HepG2 (cell line): ENCODE results near the gene PROM2. TPM values are rescaled to one million over a fixed set of nuclear protein-coding genes. Genes with fewer than 3 reads are reported as not detected.

Source experiments
- CREBL2 ChIP-seq: sonication (generic); formaldehyde crosslinking; IDR thresholded peaks from 2 replicates; pipeline ENCODE4 v1.8.1; 2023; ENCODE audit warnings: missing genetic modification reagents, mild to moderate bottlenecking, borderline replicate concordance
- FOXK2 ChIP-seq: fragments of 450-650 bp; IDR thresholded peaks from 2 replicates; pipeline ENCODE4 v1.6.1; 2016
- HMGXB4 ChIP-seq, 2 experiments: sonication (generic) in 1 of 2; formaldehyde crosslinking in 1 of 2; IDR thresholded peaks; 2 replicates each; pipeline versions ENCODE4 v1.4.0 to v1.6.1; 2018 to 2020; ENCODE audit warnings: missing genetic modification reagents in 2 of 2, borderline replicate concordance in 1 of 2, low read depth in 1 of 2, mild to moderate bottlenecking in 1 of 2, missing biosample characterization in 1 of 2
- HNF4A ChIP-seq: sonication (generic); formaldehyde crosslinking; IDR thresholded peaks from 2 replicates; pipeline ENCODE4 v1.4.0; 2020; ENCODE audit warnings: missing genetic modification reagents
- KDM5B ChIP-seq: sonication (generic); formaldehyde crosslinking; IDR thresholded peaks from 2 replicates; pipeline ENCODE4 v1.4.0; 2020; ENCODE audit warnings: missing genetic modification reagents, mild to moderate bottlenecking, borderline replicate concordance
- KLF12 ChIP-seq: sonication (generic); formaldehyde crosslinking; IDR thresholded peaks from 2 replicates; pipeline ENCODE4 v1.4.0; 2020; ENCODE audit warnings: missing genetic modification reagents, borderline replicate concordance
- MIER3 ChIP-seq: IDR thresholded peaks from 2 replicates; pipeline ENCODE4 v1.6.1; 2016; ENCODE audit warnings: missing compliant biosample characterization, borderline replicate concordance
- MTA1 ChIP-seq: sonication (generic); formaldehyde crosslinking; IDR thresholded peaks from 2 replicates; pipeline ENCODE4 v1.4.0; 2020; ENCODE audit warnings: missing genetic modification reagents, mild to moderate bottlenecking, borderline replicate concordance
- MXI1 ChIP-seq: IDR thresholded peaks from 3 replicates; pipeline ENCODE4 v1.6.1; 2012; ENCODE audit warnings: low read depth, low read length, inconsistent platforms, borderline replicate concordance
- PCBP2 ChIP-seq: fragments of 200-400 bp; formaldehyde crosslinking; optimal IDR thresholded peaks from 2 replicates; pipeline ENCODE3; 2018; ENCODE audit warnings: low read length, low read depth; ENCODE audit not compliant: poor library complexity, severe bottlenecking
- PITX1 ChIP-seq: sonication (generic); formaldehyde crosslinking; IDR thresholded peaks from 2 replicates; pipeline ENCODE4 v1.5.1; 2020; ENCODE audit warnings: mild to moderate bottlenecking, missing genetic modification reagents
- RCOR2 ChIP-seq: IDR thresholded peaks from 2 replicates; pipeline ENCODE4 v1.6.1; 2016; ENCODE audit warnings: missing biosample characterization, missing genetic modification reagents
- REXO4 ChIP-seq: sonication (generic); formaldehyde crosslinking; IDR thresholded peaks from 2 replicates; pipeline ENCODE4 v1.8.0; 2022; ENCODE audit warnings: missing genetic modification reagents, mild to moderate bottlenecking, borderline replicate concordance
- THAP7 ChIP-seq: sonication (generic); formaldehyde crosslinking; IDR thresholded peaks from 2 replicates; pipeline ENCODE4 v1.8.1; 2023; ENCODE audit warnings: mild to moderate bottlenecking, missing genetic modification reagents
- ZBTB42 ChIP-seq: sonication (generic); formaldehyde crosslinking; IDR thresholded peaks from 2 replicates; pipeline ENCODE4 v1.5.0; 2020; ENCODE audit warnings: mild to moderate bottlenecking, missing genetic modification reagents
- ZFYVE20 ChIP-seq: sonication (generic); formaldehyde crosslinking; IDR thresholded peaks from 2 replicates; pipeline ENCODE4 v1.8.0; 2023; ENCODE audit warnings: low read depth, mild to moderate bottlenecking, moderate library complexity, missing genetic modification reagents, borderline replicate concordance
- ZNF136 ChIP-seq: sonication (generic); formaldehyde crosslinking; IDR thresholded peaks from 2 replicates; pipeline ENCODE4 v1.8.1; 2022; ENCODE audit warnings: low read depth, mild to moderate bottlenecking, moderate library complexity, missing genetic modification reagents
- ZNF331 ChIP-seq: sonication (generic); formaldehyde crosslinking; IDR thresholded peaks from 2 replicates; pipeline ENCODE4 v1.4.0; 2020; ENCODE audit warnings: missing genetic modification reagents
- ZNF33A ChIP-seq: sonication (generic); formaldehyde crosslinking; IDR thresholded peaks from 2 replicates; pipeline ENCODE4 v1.5.1; 2020; ENCODE audit warnings: missing genetic modification reagents, mild to moderate bottlenecking, moderate library complexity, borderline replicate concordance
- ZNF431 ChIP-seq: sonication (generic); formaldehyde crosslinking; IDR thresholded peaks from 2 replicates; pipeline ENCODE4 v1.9.0; 2022; ENCODE audit warnings: missing genetic modification reagents, low read depth, mild to moderate bottlenecking, borderline replicate concordance
- ZNF496 ChIP-seq: sonication (generic); formaldehyde crosslinking; IDR thresholded peaks from 2 replicates; pipeline ENCODE4 v1.8.1; 2023; ENCODE audit warnings: mild to moderate bottlenecking, moderate library complexity, missing genetic modification reagents; ENCODE audit not compliant: insufficient replicate concordance
- ZNF564 ChIP-seq: sonication (generic); formaldehyde crosslinking; IDR thresholded peaks from 2 replicates; pipeline ENCODE4 v1.8.1; 2023; ENCODE audit warnings: mild to moderate bottlenecking, missing genetic modification reagents
- ZNF577 ChIP-seq: sonication (generic); formaldehyde crosslinking; IDR thresholded peaks from 2 replicates; pipeline ENCODE4 v1.4.0; 2020; ENCODE audit warnings: mild to moderate bottlenecking, low read depth, missing genetic modification reagents, borderline replicate concordance
- ZNF607 ChIP-seq: sonication (generic); formaldehyde crosslinking; IDR thresholded peaks from 2 replicates; pipeline ENCODE4 v1.5.1; 2020; ENCODE audit warnings: missing genetic modification reagents, mild to moderate bottlenecking, borderline replicate concordance
- ZNF674 ChIP-seq: sonication (generic); formaldehyde crosslinking; IDR thresholded peaks from 2 replicates; pipeline ENCODE4 v1.5.0; 2020; ENCODE audit warnings: low read depth, mild to moderate bottlenecking, missing genetic modification reagents
- ZNF710 ChIP-seq: sonication (generic); formaldehyde crosslinking; IDR thresholded peaks from 2 replicates; pipeline ENCODE4 v1.5.0; 2020; ENCODE audit warnings: mild to moderate bottlenecking, missing genetic modification reagents, borderline replicate concordance
- ZNF776 ChIP-seq: sonication (generic); formaldehyde crosslinking; IDR thresholded peaks from 2 replicates; pipeline ENCODE4 v1.4.0; 2020; ENCODE audit warnings: mild to moderate bottlenecking, missing genetic modification reagents
- polyA plus RNA-seq, 8 experiments: library from polyadenylated mRNA; depleted of rRNA in 3 of 8; stranded (reverse) in 7 of 8; unstranded in 1 of 8; fragments of >200 nt; fragmentation: Illumina TruSeq in 4 of 8; extraction: Trizol in 4 of 8; gene quantifications; 2 replicates each; pipeline versions ENCODE4 v1.2.1 to v1.2.3, GENCODE V29; 2011 to 2016; ENCODE audit warnings: low read depth in 4 of 8, missing spikeins in 1 of 8, mixed read lengths in 1 of 8; ENCODE audit not compliant: insufficient read depth in 1 of 8
- total RNA-seq, 5 experiments: library from RNA; depleted of rRNA; stranded (reverse); fragments of >200 nt; fragmentation: Illumina TruSeq; extraction: Trizol; gene quantifications; 2 replicates each; pipeline ENCODE4 v1.2.3, GENCODE V29; 2016; ENCODE audit warnings: low read depth in 1 of 5

The PROM2 gene
- total and polyA plus RNA-seq, 2 of the 13 experiments (the other 11 are each of a cell fraction or from before 2014, with no cell fraction given): not detected

- TF ChIP-seq ZNF431 (CRISPR knock-in tag): no peak
- TF ChIP-seq ZNF607: no peak
- TF ChIP-seq KDM5B: no peak
- TF ChIP-seq ZNF33A (CRISPR knock-in tag): no peak
- 0 out of 2 replicates have a peak, but pooled peaks have one; percentile 36 for TF ChIP-seq MIER3
- no peak for TF ChIP-seq THAP7 (CRISPR knock-in tag)
- no peak for TF ChIP-seq ZFYVE20 (CRISPR knock-in tag)
- no peak for TF ChIP-seq ZNF577 (CRISPR knock-in tag)
- peak; percentile 81 for TF ChIP-seq HNF4A (CRISPR knock-in tag)
- peak; percentile 58; the same call in 1 of the 2 replicates for TF ChIP-seq ZNF331
- no peak for TF ChIP-seq ZNF496 (CRISPR knock-in tag)
- TF ChIP-seq FOXK2: no peak
- no peak for TF ChIP-seq ZBTB42 (CRISPR knock-in tag)
- TF ChIP-seq ZNF136 (CRISPR knock-in tag): no peak
- TF ChIP-seq RCOR2: no peak
- no peak for TF ChIP-seq ZNF564 (CRISPR knock-in tag)
- no peak for TF ChIP-seq ZNF710 (CRISPR knock-in tag)
- TF ChIP-seq MTA1 (CRISPR knock-in tag): no peak
- no peak for TF ChIP-seq CREBL2 (CRISPR knock-in tag)
- TF ChIP-seq KLF12 (CRISPR knock-in tag): no peak
- TF ChIP-seq HMGXB4 (CRISPR knock-in tag; IDR thresholded peaks at IDR 0.05; ENCODE audit: borderline replicate concordance in 1 of 2, low read depth in 1 of 2): 0 out of 4 replicates have a peak, but pooled peaks of 1 of the 2 experiments have one; percentile 23
- TF ChIP-seq ZNF776: no peak
- no peak for TF ChIP-seq ZNF674 (CRISPR knock-in tag)
- TF ChIP-seq MXI1: 0 out of 3 replicates have a peak, but pooled peaks have one; percentile 19
- TF ChIP-seq REXO4: no peak
- no peak for TF ChIP-seq PCBP2
- TF ChIP-seq PITX1 (CRISPR knock-in tag): no peak
Measured at GRCh38 chr2:95231723-95232122, 42.5 kb upstream of the PROM2 start (continued).
